GM08714 (cell line): ENCODE results near the gene SF3A2.

Experiments used
- H3K4me3 ChIP-seq: fragments of 200-500 bp; sonication (Bioruptor generic); 2 replicates; pipeline ENCODE4 v1.5.1; 2014; ENCODE audit warnings: mild to moderate bottlenecking, low read length, inconsistent platforms
- ZNF274 ChIP-seq: IDR thresholded peaks from 2 replicates; pipeline ENCODE4 v1.6.1; 2012; ENCODE audit warnings: mild to moderate bottlenecking, low read depth, low read length

Gene SF3A2

GRCh38 chr19:2296141-2296540 is 59.5 kb downstream of the SF3A2 start:
- H3K4me3 ChIP-seq, result no peak overlapping the region
- TF ChIP-seq ZNF274, result no peak
